Measurements from ENCODE around the gene VWA5B1. TPM values are rescaled to one million over a fixed set of nuclear protein-coding genes. Genes with fewer than 3 reads are reported as not detected.

The VWA5B1 gene
- polyA plus RNA-seq, 4 donors = 0.40 to 2.0 (median 1.6) TPM

DNA sequence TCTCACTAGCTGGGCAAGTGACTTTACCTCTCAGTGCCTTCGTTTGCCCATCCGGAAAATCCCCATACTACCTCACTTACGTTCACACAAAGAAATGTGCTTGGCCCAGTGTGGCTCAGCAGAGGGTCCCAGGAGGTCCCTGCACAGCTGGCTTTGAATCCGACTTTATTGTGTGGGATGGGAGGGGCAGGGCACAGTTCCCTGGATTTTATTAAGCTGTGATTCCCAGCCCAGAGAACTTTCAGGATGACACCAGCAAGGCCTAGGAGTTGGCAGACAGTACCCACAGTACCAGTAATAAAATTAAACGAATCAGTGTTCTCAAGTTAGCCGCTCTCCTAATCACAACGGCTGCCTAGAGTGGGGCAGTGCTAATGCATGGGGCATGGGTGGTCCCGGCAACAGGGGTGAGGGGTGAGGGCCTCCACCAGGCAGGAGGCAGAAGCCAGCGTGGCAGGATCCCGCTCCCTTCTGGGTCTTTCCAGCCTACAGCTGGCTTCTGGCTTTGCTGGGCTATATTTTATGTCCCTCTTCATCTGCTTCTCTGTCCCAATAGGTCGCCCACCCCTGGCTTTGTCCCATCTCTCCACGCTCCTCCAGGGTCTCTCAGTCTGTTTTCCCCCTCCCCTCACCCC lies 74.9 kb downstream of the VWA5B1 start:
- DNase-seq (ENCODE audit: low read depth in 4 of 4, low spot score in 3 of 4) = no peak

DNA sequence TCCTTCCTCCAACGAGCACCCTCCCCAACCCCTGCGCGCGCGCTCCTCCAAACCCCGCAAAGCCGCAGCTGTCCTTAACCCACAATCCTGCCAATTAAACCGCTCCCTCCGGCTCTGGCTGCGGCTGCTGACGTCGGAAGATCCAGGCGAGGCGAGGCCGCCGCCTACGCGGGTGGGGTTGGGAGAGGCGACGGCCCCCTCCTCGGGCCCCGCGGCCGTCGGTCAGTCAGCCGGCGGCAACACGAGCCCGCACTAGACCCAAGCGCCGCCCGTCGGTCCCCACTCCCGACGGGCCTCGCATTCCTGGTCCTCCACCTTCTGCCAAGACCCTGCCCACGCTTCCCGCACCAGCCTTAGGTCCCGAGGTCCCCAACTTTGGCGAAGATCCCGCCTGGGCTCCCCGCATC lies 75.4 kb downstream of the VWA5B1 start:
- no peak for DNase-seq (ENCODE audit: low read depth in 4 of 4, low spot score in 3 of 4)

DNA sequence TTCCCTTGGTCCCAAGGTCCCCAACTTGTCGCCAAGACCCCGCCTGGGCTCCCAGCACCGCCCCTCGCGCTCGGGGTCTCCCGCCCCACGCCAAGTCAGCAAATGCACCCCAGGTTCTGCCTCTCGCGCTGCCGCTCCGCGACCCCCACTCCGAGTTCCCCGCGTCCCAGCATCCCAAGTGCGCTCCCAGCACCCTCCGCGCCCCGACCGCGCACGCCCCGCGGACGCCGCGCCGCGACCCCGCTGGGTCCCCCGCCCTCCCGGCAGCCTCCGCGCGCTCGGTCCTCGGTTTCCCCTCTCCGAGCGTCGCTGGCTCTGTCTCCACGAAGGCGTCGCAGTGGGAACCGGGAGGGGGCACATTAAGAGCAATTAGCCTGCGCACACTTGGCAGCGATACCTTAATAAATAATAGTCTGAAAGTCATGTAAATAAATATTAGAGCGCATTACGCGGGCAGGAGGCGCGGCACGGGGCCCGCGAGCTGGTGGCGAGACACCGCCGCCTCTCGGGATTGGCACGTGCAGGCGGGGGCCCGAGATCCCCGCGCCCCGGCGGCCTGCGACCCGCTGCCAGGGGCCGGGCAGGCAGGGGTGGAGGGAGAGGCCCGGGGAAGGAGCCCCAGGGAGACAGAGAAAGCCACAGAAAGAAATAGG lies 75.9 kb downstream of the VWA5B1 start:
- no peak for DNase-seq (ENCODE audit: low read depth in 4 of 4, low spot score in 3 of 4)

DNA sequence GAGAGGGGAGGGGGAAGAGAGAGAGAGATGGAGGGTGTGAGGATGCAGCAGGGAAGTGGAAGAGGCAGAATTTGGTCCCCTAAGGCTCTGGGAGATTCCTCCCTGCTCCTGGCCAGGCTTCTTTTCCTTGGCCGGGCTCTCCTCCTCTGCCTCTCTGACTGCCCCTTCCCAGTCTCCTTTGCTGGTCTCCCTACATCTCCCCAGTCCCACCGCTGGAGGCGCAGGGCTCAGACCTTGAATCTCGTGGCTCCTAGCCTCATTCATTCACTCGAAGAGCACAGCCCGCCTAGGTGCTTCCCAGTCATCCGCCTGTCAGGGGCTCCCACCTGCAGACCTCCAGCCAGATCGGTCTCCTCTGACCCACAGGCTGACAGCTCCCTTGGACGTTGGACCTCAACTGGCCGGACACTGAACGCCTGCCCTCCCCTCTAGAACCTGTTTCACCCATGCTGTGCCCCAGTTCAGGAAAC lies 76.5 kb downstream of the VWA5B1 start:
- DNase-seq (ENCODE audit: low read depth in 4 of 4, low spot score in 3 of 4) = no peak

DNA sequence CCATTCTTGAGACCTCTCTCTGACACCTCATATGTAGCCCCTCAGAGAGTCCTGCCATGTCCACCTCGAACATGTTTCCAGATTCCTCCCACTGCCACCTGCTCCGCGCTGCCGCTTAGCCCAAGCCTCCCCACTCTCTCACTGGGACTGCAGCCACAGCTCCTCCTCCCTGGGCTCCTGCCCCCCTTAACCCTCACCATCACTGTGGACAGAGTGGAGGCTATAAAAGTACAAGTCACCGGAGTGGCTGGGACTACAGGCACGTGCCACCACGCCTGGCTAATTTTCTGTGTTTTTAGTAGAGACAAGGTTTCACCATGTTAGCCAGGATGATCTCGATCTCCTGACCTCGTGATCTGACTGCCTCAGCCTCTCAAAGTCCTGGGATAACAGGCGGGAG lies 77.0 kb downstream of the VWA5B1 start:
- DNase-seq (ENCODE audit: low read depth in 4 of 4, low spot score in 3 of 4) = no peak

DNA sequence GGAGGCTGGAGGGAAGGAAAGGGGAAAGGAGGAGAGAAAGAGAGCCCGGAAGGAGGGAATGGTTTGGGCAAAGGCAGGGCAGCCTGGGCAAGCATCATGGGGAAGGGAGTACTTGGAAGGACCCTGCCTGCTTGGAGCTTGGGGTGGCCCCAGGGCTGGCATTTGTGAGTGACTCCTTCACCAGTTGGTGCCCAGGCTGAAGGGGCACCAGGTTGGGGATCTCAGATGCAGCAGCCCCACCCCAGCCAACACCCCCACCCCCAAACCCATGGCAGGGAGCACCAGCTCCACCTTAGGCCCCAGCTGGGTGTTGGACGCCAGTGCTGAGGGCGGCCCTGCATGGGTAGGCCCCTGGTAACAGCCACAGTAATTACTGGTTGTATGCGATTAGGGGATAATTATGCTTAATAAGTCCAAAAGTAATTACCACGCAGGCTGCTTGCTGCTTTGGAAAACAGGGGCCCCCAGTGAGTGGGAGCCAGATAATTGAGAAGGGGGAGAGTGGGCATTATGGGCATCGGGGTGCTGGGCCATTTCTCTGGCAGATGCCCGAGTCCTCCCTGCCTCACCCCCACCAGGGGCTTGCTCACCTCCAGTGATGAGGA lies 78.3 kb downstream of the VWA5B1 start:
- DNase-seq (ENCODE audit: low read depth in 4 of 4, low spot score in 3 of 4) = no peak

DNA sequence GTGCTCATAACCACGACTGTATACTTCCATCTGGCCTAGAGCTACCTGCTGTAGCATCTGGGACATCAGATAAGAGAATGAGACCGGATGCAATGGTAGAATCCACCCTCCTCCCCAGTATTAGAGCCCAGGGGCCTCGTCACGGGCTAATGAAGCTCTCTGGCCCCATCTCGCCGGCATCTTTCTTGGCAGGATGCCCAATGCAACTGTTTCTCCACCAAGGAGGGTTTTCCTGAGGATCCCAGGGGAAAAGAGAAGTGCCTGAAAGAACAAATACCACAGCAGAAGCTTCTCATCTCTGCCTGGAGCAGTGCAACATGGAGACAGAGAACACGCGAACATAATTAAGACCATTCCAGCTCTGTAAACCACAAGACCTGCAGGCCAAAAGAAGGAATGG lies 80.0 kb downstream of the VWA5B1 start:
- DNase-seq (ENCODE audit: low read depth in 4 of 4, low spot score in 3 of 4) = no peak

DNA sequence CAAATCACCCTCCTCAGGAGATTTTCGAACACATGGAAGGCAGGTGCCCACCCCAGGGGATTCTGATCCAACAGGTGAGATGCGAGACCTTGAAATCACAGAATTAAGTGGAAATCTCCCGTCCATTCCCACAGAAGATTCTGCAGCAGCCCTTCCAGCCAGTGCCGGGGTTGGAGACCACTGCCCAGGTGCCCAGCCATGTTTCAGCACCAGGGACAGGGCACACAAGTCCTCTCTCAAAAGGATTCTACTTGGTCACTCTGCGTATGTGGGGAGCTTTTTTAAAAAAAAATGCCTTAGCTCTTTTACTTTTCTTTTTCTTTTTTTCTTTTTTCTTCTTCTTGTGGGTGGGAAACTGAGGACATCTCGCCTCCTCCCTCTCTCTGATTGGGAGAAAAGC lies 80.7 kb downstream of the VWA5B1 start:
- no peak for DNase-seq (ENCODE audit: low read depth in 4 of 4, low spot score in 3 of 4)

DNA sequence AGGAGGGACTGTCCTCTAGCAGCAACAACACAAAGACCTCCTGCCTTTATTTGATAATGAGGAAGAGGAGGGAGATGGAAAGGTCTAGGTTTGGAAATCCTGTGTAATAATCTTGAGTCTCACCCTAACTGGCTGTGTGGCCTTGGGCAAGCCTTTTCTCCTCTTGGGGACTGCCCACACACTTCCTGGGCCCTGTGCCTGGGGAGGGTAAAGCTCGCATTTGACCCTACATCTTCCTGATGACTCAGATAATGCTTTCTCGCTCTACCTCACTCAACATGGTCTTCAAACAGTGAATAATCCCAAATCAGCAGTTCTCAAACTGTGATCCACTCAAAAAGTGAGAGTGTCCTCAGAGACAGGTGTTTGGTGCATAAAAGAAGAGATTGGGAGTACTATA lies 81.2 kb downstream of the VWA5B1 start:
- DNase-seq (ENCODE audit: low read depth in 4 of 4, low spot score in 3 of 4) = no peak

DNA sequence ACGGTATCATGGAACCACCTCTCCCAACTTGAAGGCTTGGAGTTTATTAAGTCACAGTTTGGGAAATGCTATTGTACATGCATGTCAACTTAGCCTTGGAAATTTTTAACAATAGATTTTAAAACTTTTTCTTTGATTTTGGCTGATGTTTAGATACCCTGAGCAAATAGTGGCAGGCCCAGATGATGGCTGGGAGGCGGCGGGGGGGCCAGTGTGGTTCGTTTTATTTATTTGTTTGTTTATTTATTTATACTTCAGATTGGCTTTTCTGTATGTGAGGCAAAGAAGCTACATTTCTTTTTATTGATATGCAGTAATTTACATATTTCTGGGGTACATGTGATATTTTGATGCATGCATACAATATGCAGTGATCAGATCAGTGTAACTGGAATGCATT lies 82.0 kb downstream of the VWA5B1 start:
- no peak for DNase-seq (ENCODE audit: low read depth in 4 of 4, low spot score in 3 of 4)

DNA sequence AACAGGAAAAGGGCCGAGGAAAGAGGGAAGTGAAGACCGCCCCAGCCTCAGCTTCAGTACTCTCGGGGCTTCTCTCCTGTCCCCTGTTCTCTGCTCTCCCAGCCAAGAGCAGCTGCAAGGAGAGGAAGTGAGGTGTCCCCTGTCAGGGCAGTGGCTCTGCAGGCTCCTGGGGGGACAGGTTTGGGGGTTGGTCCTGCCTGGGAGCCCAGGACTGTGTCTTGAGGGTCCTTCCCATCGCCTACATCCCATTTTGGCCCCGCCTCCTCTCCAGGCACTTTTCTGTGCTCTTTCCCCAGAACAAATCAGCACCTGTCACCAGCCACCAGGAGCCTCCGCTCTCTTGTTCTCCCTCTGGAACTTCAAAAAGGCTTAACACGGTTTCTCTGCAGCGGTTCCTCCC lies 82.6 kb downstream of the VWA5B1 start:
- DNase-seq (ENCODE audit: low read depth in 4 of 4, low spot score in 3 of 4) = no peak

DNA sequence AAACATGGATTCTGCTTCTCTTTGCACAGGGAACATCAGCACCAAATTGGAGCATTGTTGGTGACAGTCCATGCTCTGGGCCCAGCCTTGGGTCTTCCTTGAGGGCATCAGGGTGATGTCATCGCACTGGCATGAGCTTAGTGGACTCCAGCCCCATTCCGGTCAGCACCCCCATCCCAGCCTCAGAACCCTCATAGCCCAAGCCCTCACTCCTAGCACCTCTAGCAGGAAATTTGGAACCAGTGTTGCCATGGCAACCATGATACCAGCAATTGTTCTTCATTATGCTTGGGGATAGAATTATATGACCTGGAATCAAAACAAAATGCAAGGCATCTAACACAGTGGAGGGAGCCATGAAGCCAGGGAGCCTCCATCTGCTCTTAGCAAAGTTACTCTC lies 83.1 kb downstream of the VWA5B1 start:
- no peak for DNase-seq (ENCODE audit: low read depth in 4 of 4, low spot score in 3 of 4)

DNA sequence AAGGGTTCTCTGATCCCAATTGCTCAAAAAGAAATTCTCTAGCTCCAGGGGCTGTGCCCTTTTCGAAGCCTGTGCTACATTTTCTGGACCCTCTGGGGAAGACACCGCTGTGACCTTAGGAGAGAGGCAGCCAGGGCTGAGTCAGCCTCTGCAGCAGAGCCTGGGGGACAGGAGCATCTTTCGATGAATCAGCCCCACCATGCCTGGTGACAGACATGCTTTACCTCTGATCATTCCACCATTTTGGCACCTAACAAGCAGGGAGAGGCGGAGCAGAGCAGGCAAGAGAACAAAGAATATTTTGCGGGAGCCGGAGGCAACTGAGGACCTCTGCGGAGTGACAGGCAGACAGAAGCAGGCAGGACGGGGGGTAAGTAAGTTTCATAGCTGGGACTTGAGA lies 84.9 kb downstream of the VWA5B1 start:
- no peak for DNase-seq (ENCODE audit: low read depth in 4 of 4, low spot score in 3 of 4)

DNA sequence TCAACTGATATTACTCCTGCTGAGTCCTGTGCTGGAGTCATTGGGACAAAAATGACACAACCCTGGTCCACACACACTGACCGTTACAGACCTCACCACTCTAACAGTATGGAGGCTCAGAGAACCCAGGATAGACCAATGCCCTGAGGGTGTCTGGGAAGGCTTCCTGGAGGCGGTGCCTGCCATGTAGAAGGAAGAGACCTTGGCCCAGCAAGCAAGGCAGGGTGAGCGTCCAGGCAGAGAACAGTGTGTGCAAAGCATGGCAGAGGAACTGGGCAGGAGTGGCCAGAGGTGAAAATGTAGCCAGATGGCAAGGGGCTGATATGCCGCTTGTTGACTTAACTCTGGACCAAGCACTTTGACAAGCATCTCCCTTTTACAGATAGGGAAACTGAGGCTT lies 85.5 kb downstream of the VWA5B1 start:
- DNase-seq (ENCODE audit: low read depth in 4 of 4, low spot score in 3 of 4) = no peak

DNA sequence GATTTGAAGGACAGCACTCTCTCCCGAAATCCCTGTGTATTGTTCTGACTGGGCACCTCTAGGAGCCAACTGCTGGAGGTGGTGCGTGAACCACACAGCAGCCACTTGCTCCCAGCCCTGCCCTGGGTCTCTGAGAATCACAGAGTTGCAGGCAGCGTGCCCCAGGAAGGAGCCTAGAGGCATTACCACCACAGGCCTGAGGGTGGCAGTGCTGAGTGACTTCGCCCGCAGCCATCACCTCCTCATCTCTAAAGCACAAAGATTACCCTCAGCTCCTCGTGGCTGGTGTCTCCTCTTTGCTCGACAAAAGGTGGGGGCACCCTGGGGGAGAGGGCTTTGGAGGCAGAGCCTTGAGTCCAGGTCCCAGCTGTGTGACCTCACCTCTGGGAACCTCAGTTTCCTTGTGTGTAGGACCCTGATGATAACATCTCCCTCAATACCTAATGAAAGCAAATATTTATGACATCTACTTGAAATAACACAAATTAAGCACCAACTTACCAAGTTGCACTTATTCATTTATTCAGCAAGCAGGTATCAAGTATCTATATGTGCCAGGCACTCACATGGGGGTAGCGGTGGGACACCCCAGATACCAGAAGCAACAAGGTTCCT lies 86.3 kb downstream of the VWA5B1 start:
- DNase-seq (ENCODE audit: low read depth in 4 of 4, low spot score in 3 of 4) = no peak

DNA sequence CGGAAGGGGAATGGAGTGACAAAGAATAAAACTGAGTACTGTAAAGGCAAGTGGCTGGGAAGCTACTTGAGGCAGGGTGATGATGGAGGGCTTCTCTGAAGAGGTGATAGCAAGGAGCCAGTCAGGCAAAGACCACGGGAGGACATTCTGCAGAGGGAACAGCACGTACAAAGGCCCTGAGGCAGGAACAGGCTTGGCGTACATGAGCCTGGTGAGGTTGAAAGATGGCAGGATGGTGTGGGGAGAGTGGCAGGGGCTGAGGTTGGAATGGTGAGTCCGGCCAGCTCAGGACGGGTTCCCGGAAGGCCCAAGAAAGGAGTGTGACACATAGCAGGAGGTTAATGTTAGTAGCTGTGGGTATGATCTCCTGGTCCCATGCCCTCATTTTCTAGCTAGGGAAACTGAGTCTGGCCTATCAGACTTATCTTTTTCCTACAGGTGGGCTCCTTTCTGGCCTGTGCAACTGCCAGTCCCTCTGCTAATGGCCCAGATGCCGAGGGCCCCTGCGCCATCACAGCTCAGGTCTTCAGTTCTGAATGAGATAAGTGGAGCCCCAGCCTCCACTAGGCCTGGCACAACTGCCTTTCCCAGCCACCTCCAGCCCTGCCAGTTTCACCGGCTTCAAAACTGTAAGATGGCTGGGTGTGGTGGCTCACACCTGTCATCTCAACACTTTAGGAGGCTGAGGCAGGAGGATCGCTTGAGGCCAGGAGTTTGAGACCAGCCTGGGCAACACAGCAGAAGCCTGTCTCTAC lies 87.0 kb downstream of the VWA5B1 start:
- DNase-seq (ENCODE audit: low read depth in 4 of 4, low spot score in 3 of 4) = no peak

DNA sequence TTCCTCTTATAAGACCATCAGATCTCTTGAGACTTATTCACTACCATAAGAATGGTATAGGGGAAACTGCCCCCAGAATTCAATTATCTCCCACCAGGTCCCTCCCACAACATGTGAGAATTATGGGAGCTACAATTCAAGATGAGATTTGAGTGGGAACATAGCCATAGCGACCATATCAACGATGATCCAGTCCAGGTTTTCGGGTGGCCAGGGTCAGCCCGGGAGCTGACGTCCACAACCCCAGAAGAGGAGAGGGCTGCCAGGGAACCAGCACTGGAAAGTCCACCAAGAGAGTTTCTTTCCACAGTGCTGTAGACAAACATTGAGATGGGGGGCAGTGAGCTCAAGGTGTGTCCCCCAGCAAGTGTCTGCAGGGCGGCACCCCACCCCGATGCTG lies 88.4 kb downstream of the VWA5B1 start:
- DNase-seq (ENCODE audit: low read depth in 4 of 4, low spot score in 3 of 4) = no peak

DNA sequence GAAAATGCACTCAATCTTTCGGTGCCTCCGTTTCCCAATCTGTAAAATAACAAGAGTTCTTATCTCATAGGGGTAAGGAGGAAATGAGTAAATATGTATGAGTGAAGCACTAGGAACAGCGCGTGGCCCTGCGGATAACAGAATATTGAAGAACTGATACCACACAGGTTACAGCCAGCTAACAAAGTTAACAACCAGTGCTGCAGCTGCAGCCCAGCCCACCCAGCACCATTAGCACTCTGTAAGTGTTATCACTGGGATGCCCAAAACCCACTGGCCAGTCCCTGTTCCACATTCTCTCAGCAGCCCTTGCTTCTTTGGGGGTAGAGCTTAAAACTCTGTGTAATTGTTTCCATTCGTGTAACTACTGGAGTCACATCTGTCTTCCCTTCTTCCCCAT lies 89.5 kb downstream of the VWA5B1 start:
- no peak for DNase-seq (ENCODE audit: low read depth in 4 of 4, low spot score in 3 of 4)

DNA sequence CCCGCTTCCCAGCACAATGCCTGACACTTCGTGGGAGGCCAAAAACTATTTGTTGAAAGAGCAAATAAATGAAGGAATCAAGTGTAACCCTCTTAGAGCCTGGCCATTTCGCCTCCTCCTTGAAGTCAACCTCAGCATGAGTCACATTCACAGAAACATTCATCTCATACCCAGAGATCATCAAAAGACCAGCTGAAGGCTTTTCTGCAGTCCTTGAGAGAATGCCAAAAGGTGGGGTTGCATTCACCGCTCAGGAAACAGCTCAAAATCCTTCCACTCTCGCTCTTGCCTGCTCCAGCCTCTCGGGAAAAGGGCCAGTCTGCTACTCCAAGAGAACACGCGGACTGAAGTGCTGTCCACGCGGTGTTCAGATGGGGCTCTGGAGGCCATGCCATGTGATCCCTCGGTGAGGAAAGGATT lies 90.0 kb downstream of the VWA5B1 start:
- DNase-seq (ENCODE audit: low read depth in 4 of 4, low spot score in 3 of 4) = no peak

DNA sequence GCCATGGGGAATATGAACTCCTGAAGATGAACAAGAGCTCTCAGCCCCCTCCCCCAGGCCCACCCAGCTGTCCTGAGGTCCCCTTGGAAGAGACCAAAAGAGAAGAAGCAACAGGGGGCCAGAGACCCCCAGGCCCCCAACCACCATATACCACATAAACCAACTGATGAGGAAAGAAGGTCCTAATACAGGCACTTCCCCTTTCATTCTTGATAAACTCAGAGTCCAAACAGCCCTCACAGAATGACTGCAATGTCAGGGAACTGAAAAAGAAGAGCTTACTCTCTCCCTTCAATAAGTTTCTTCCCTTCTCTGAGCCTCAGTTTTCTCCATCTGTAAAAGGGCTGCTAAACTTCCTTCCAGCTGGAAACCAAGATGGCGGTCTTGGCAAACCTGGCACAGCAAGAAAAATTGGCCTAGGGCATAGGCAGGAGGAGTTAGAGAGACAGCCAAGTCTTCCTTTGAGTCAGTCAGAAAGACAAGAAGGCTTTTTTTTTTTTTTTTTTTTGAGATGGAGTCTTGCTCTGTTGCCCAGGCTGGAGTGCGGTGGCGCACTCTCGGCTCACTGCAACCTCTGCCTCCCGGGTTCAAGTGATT lies 90.5 kb downstream of the VWA5B1 start:
- DNase-seq (ENCODE audit: low read depth in 4 of 4, low spot score in 3 of 4) = no peak

DNA sequence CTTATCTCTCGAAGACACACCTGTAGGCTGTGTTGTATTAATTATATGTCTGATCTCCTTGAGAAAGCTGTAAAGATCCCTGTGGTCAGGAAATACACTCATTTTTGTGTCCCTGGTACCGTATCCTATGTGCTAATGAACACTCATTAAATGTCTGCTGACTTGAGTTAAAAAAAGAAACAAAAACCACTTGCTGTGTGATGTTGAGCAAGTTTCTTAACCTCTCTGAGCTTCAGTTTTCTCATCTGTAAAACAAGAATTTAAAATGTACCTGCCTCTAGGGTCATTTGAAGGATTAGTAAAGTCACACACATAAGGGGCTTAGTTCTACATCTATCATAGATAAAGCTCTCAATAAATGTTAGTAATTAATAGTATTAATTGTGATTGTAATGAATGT lies 91.3 kb downstream of the VWA5B1 start:
- no peak for DNase-seq (ENCODE audit: low read depth in 4 of 4, low spot score in 3 of 4)

Data from left renal pelvis (tissue), 4 donors.